ENCODE measurements around the gene EEF1AKMT4.

Gene EEF1AKMT4

DNA sequence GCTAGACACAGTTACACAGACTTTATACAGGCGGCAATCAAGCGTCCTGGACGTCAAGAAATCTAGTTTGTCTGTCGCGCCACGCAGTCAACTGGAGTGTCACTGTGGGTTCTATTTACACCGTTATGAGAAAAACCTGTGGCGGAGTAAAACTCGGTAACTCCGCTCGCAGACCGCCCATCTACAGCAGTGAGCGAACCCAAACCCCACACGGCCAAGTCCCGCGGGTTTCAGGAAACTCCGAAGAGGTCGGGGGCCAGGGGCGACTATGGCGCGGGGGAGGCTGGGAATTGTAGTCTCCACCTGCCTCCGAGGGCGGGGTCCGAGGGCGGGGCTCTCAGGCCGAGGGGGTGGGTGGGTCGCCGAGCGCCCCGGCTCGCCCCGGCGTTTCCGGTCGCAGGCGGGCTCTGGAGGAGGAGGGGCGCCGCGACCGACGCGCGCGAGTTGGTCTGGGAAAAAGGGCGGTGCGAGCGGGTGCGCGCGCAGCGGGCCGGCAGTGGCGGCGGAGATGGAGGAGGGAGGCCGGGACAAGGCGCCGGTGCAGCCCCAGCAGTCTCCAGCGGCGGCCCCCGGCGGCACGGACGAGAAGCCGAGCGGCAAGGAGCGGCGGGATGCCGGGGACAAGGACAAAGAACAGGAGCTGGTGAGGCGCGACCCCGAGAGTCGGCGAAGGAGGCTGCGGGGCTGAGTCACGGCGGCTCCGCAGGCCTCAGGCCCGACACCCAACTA, 49.5 kb downstream of the EEF1AKMT4 start, which contains the start of gene PSMD2:
TSS of gene PSMD2 (plus strand) at position 483 of the 729 bp plus-strand sequence. CDS start at position 509, 26 bp downstream.
- DNase-seq (ENCODE audit: low read depth in 2 of 2), result peak; percentile 95 to 98

DNA sequence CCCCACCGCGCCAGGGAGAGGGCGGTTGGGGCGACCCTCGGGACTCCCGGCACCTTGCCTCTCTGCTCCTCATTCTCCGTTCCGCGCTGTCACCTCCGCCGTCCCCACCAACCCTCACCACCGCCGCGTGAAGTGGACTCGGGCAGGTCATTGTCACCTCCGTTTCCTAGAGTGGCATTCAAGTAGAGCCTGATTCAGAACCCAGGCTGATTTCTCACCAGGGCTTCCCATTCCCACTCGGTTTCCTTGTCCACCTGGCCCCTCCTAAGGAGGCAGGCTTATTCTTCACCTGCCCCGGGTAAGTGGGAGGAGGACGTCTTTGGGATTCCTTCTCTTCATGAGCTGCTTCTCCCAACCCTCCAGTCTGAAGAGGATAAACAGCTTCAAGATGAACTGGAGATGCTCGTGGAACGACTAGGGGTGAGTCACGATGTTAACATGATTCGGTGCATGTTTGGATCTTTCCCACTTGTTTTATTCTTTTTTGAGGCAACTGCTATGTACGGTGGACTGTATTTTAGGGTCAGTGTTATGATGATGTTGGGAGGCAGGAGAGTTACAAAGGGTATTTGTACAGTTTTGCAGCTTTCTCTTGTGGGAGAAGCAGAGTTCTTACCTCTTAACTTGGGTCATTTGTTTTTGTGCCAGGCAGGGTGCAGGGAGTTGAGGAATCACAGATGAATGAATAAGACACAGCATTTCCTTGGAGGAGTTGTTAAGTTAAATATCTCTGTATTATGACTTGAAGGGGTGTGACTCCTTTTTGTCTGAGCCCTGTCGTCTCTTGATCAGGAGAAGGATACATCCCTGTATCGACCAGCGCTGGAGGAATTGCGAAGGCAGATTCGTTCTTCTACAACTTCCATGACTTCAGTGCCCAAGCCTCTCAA, 50.3 kb downstream of the EEF1AKMT4 start:
- DNase-seq (ENCODE audit: low read depth in 2 of 2), result no peak

DNA sequence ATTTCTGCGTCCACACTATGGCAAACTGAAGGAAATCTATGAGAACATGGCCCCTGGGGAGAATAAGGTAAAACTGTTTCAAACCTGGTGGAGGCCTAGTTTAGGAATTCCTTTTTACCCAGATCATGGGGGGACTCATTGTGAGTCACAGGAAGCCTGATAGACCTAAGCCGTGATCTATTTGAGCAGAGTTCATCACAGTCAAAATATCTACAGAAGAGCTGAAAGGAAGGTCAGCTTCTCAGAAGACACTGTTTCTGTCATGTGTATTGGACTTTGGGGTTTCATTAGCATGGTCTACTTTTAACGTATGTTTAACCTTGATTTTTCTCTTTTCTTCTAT, 50.9 kb downstream of the EEF1AKMT4 start:
- no peak for DNase-seq (ENCODE audit: low read depth in 2 of 2)

- no peak for DNase-seq (ENCODE audit: low read depth in 2 of 2)
Observed at GRCh38 chr3:184305577-184305976, 56.1 kb downstream of the EEF1AKMT4 start.

GRCh38 chr3:184306341-184306972, 57.0 kb downstream of the EEF1AKMT4 start:
- no peak for DNase-seq (ENCODE audit: low read depth in 2 of 2)

DNA sequence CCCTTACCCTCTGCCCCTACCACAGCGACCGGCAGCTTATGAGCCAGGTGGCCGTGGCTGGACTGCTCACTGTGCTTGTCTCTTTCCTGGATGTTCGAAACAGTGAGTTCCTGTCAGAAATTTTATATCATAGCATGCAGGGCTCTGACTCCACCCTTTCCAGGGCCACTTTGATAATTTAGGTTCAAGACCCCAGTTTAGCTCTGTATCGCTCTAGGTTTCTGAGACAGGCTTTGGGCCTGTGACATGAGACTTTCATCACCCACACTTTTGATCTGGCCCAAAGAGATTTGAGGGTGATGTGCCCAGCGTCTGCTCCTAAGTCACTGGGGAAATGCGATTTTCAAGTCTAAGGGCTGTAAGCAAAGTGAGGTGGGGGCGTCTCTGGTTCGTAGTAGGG, 58.4 kb downstream of the EEF1AKMT4 start:
- no peak for DNase-seq (ENCODE audit: low read depth in 2 of 2)

All from stimulated activated CD8-positive, alpha-beta memory T cell treated with anti-CD3 and anti-CD28 coated beads, Interleukin-2, amount 100 ng/mL, for 1 hour (primary cell).